Stimulated activated naive B cell treated with anti-CD40 and anti-IgM and Interleukin-4, amounts not matched to agents 10 μg/mL and 1 μg/mL and 100 μg/mL, for 72 hours (primary cell): ENCODE results near the gene TTC33.
A peak's percentile ranks its signal among the peaks of the same experiment; 100 is the strongest.
"Not testable (repeated sequence)": the region's sequence is repeated elsewhere in the genome, so short reads cannot be mapped to it uniquely, and the experiment has no call there.

Source experiments
- ATAC-seq, 2 donors: fragments of 150-1000 bp; cut with Tn5 transposase; replicated peaks; 2 replicates each; pipeline ENCODE4 v1.10.0; 2021; ENCODE audit warnings: moderate library complexity in 1 of 2
- DNase-seq: peaks from one replicate; pipeline ENCODE4 v3.0.0; 2021
- H3K27ac Mint-ChIP-seq: one replicate; pipeline ENCODE4 v1.8.0; 2022; ENCODE audit warnings: mild to moderate bottlenecking, mixed read lengths
- H3K27me3 Mint-ChIP-seq, 2 donors: one replicate each; pipeline ENCODE4 v1.8.0; 2022; ENCODE audit warnings: mixed read lengths in 2 of 2
- H3K36me3 Mint-ChIP-seq, 2 donors: one replicate each; pipeline ENCODE4 v1.8.0; 2022; ENCODE audit warnings: mixed read lengths in 2 of 2, mild to moderate bottlenecking in 1 of 2
- H3K4me1 Mint-ChIP-seq, 2 donors: one replicate each; pipeline ENCODE4 v1.8.0; 2022; ENCODE audit warnings: mixed read lengths in 2 of 2, mild to moderate bottlenecking in 1 of 2
- H3K4me3 Mint-ChIP-seq, 2 donors: one replicate each; pipeline ENCODE4 v1.8.0; 2022; ENCODE audit warnings: mild to moderate bottlenecking in 2 of 2, mixed read lengths in 2 of 2, moderate library complexity in 1 of 2
- H3K9me3 Mint-ChIP-seq, 2 donors: one replicate each; pipeline ENCODE4 v1.8.0; 2022; ENCODE audit warnings: mixed read lengths in 2 of 2, mild to moderate bottlenecking in 1 of 2

Gene TTC33

DNA sequence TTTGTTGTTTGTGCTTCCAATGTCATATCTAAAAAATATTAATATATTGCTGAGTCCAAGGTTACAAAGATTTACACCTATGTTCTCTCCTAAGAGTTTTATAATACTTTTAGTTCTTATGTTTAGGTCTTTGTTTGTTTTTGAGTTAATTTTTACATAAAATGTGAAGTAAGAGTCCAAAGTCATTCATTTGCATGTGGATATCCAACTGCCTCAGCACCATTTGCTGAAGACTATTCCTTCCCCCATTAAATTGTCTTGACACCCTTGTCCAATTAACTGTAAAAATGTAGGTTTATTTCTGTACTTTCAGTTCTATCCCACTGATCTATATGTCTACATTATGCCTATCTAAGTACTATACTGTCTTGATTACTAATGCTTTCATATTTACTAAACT, 35.7 kb downstream of the TTC33 start:
- H3K27me3 Mint-ChIP-seq, result no peaks in the 10 kb centered on the region
- H3K27ac Mint-ChIP-seq, result no peak overlapping the region
- ATAC-seq, result no peak
- DNase-seq, result no peak
- peaks cover 2 to 6% of the 10 kb centered on the region in 2 donors for H3K4me1 Mint-ChIP-seq
- H3K36me3 Mint-ChIP-seq, result peaks cover 24 to 43% of the 10 kb centered on the region in 2 donors
- no peak overlapping the region for H3K4me3 Mint-ChIP-seq
- peaks cover 5 to 8% of the 10 kb centered on the region in 2 donors for H3K9me3 Mint-ChIP-seq

DNA sequence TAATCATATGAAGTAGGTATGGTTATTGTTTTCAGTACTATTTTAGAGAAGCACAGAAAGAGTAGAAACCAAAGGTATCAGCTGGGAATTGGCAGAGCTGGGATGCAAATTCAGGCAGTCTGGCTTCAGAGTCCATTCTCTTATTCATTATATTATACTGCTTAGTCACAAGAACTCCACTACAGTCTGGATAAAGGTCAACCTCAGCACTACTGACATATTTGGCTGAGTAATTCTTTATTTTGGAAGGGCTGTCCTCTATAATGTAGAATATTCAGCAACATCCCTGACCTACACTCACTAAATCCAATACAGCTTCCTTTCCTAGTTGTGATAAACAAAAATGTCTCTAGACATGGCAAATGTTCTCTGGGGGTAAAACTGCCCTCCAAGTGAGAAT, 38.5 kb downstream of the TTC33 start:
- peaks cover 18 to 38% of the 10 kb centered on the region in 2 donors for H3K36me3 Mint-ChIP-seq
- ATAC-seq, result no peak
- peaks cover 2 to 6% of the 10 kb centered on the region in 2 donors for H3K4me1 Mint-ChIP-seq
- H3K27me3 Mint-ChIP-seq, result no peaks in the 10 kb centered on the region
- H3K4me3 Mint-ChIP-seq, result no peak overlapping the region
- peaks cover 5 to 8% of the 10 kb centered on the region in 2 donors for H3K9me3 Mint-ChIP-seq
- DNase-seq, result no peak
- no peak overlapping the region for H3K27ac Mint-ChIP-seq

DNA sequence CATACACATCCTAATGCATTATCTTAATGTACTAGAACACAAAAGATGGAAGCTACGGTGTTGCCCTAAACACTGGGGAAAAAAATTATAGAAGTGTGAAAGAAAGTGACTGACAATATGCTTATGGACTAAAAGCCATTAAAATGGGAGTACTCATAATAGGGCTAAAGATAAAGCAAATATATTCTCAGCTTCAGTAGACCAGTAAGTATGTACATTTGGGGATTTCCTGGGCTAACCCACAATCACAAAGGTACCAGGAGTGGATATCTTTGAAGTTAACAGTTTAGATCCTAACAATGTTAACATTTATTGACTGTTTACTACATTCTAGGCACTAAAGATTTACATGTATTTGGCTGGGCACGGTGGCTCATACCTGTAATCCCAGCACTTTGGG, 39.2 kb downstream of the TTC33 start:
- DNase-seq, result no peak
- peaks cover 5 to 7% of the 10 kb centered on the region in 2 donors for H3K9me3 Mint-ChIP-seq
- H3K27me3 Mint-ChIP-seq, result no peaks in the 10 kb centered on the region
- ATAC-seq, result no peak
- H3K36me3 Mint-ChIP-seq, result peaks cover 16 to 34% of the 10 kb centered on the region in 2 donors
- H3K4me1 Mint-ChIP-seq, result peaks cover 2 to 6% of the 10 kb centered on the region in 2 donors
- H3K27ac Mint-ChIP-seq, result no peak overlapping the region
- no peak overlapping the region for H3K4me3 Mint-ChIP-seq

DNA sequence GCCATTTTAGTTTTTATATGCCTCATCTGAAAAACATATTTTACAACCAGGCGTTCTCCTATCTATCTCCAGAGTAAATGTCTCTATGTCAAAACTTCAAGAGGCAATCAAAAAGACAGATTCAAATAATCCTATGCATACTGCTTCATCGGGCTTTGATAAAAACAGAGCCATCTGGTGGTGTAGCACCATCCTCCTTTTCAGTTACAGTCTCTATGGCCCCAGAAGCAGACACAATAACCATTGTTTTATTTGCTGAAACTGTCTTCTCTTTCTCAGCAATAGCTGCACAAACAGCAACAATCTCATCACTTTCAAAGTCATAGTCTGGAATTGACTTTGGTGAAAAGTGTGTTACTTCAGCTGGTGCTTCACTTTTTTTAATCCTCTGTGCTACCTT, 39.8 kb downstream of the TTC33 start:
- no peak overlapping the region for H3K27ac Mint-ChIP-seq
- no peak overlapping the region for H3K4me3 Mint-ChIP-seq
- H3K27me3 Mint-ChIP-seq, result no peaks in the 10 kb centered on the region
- H3K36me3 Mint-ChIP-seq, result peaks cover 10 to 28% of the 10 kb centered on the region in 2 donors
- H3K4me1 Mint-ChIP-seq, result peaks cover 2 to 6% of the 10 kb centered on the region in 2 donors
- DNase-seq, result no peak
- ATAC-seq, result no peak
- H3K9me3 Mint-ChIP-seq, result peaks cover 1% of the 10 kb centered on the region in 2 donors

DNA sequence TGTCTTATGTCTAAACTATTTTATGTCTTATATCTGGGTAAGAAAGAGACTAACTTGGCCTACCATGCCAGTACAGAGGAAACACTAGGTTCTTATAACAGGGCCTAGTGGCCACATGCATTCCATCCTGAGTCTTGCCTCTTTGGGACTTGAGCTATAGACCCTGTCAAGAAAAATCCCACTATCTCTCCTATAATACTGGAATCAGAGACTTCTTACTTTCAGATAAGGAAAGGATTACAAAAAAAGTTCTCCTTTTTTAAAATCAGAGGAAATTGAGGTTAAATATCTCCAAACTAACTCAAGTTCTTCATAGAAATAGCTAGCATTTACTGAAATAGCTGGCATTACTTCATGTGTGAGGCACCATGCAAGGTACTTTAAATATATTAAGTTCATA, 41.8 kb downstream of the TTC33 start:
- Mint-ChIP-seq H3K4me1 (peaks cover 3 to 6% of the 10 kb centered on the region in 2 donors), H3K36me3 (peaks cover 18 to 27% of the 10 kb centered on the region in 2 donors), H3K9me3 (peaks cover 3% of the 10 kb centered on the region in 2 donors), H3K27ac (no peak overlapping the region), H3K4me3 (no peak overlapping the region), H3K27me3 (no peaks in the 10 kb centered on the region)
- DNase-seq (no peak), ATAC-seq (no peak)

DNA sequence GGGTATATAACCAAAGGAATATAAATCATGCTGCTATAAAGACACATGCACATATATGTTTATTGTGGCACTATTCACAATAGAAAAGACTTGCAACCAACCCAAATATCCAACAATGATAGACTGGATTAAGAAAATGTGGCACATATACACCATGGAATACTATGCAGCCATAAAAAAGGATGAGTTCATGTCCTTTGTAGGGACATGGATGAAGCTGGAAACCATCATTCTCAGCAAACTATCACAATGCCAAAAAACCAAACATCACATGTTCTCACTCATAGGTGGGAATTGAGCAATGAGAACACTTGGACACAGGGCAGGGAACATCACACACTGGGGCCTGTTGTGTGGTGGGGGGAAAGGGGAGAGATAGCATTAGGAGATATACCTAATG, 45.2 kb downstream of the TTC33 start:
- H3K36me3 Mint-ChIP-seq, result peaks cover 27 to 43% of the 10 kb centered on the region in 2 donors
- not testable (repeated sequence) for DNase-seq, H3K4me1 Mint-ChIP-seq, H3K27me3 Mint-ChIP-seq, ATAC-seq, H3K27ac Mint-ChIP-seq, H3K9me3 Mint-ChIP-seq, H3K4me3 Mint-ChIP-seq

DNA sequence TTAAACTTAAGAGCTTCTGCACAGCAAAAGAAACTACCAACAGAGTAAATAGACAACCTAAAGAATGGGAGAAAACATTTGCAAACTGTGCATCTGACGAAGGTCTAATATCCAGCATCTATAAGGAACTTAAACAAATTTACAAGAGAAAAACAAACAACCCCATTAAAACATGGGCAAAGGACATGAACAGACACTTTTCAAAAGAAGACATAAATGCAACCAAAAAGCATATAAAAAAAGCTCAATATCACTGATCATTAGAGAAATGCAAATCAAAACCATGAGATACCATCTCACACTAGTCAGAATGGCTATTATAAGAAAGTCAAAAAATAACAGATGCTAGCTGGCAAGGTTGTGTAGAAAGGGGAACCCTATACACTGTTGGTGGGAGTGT, 50.3 kb downstream of the TTC33 start:
- not testable (repeated sequence) for H3K27me3 Mint-ChIP-seq, H3K4me3 Mint-ChIP-seq, ATAC-seq, H3K27ac Mint-ChIP-seq, H3K4me1 Mint-ChIP-seq, DNase-seq
- Mint-ChIP-seq H3K9me3 (peaks cover 34 to 43% of the 10 kb centered on the region in 2 donors), H3K36me3 (peaks cover 66 to 86% of the 10 kb centered on the region in 2 donors)

DNA sequence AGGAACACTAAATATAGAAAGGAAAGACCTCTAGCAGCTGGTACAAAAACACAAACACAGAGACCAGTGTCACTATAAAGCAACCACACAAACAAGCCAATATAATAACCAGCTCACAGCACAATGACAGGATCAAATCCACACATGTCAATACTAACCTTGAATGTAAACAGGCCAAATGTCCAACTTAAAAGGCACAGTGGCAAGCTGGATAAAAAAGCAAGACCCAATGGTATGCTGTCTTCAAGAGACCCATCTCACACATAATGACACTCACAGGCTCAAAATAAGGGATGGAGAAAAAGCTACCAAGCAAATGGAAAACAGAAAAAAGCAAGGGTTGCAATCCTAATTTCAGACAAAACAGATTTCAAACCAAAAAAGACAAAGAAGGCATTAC, 53.7 kb downstream of the TTC33 start:
- not testable (repeated sequence) for H3K4me3 Mint-ChIP-seq, H3K4me1 Mint-ChIP-seq, H3K27me3 Mint-ChIP-seq, DNase-seq, H3K27ac Mint-ChIP-seq, ATAC-seq
- peaks cover 55 to 76% of the 10 kb centered on the region in 2 donors for H3K36me3 Mint-ChIP-seq
- H3K9me3 Mint-ChIP-seq, result peaks cover 31 to 40% of the 10 kb centered on the region in 2 donors

DNA sequence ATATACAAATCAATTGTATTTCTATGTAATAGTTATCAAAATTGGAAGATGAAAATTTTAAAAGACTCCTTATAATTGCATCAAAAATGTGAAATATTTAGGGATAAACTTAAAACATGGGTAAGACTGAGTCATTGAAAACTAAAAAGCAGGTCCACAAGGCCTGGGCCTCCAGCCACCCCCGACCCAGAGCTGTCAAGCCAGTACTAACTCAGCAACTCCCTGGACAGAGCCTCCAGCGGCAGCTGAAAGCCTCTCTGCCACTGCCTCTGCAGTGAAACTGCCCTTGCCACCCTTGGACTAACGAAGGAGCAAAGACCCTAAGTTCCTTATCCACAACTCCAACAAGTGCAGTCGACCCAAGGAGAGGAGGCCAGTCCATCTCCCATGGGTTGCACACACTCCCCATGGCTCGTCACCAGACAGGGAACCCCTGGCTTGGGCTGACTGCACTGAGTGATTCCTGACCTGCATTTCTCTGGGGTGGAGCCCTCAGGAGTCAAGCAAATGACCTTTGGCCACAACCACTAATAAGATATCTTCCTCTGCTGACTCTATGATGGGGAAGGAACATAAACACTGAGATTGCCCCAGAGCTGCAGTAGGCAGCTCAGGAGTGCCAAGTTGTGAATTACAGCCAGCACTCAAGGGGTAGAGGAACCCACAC, 55.5 kb downstream of the TTC33 start:
- ATAC-seq, result no peak
- no peak for DNase-seq
- Mint-ChIP-seq H3K9me3 (peaks cover 28 to 37% of the 10 kb centered on the region in 2 donors), H3K27me3 (no peaks in the 10 kb centered on the region), H3K4me1 (peaks cover 0 to 6% of the 10 kb centered on the region in 2 donors), H3K27ac (no peak overlapping the region), H3K36me3 (peaks cover 64 to 76% of the 10 kb centered on the region in 2 donors), H3K4me3 (no peak overlapping the region)

DNA sequence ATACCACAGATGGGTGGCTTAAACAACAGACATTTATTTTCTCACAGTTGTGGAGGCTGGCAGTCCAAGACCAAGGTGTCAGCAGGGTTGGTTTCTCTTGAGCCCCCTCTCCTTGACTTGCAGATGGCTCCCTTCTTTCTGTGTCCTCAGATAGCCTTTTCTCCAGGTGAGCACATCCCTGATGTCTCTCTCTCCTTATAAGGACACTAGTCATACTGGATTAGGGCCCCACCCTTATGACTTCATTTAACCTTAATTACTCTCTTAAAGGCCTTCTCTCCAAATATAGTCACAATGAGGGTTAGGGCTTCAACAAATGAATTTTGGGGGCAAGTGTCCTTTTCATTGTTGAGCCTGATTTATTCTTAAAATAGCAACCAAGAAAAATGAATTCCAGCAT, 61.3 kb downstream of the TTC33 start:
- no peak overlapping the region for H3K4me3 Mint-ChIP-seq
- no peak for DNase-seq
- H3K36me3 Mint-ChIP-seq, result peaks cover 45 to 68% of the 10 kb centered on the region in 2 donors
- no peaks in the 10 kb centered on the region for H3K9me3 Mint-ChIP-seq
- H3K27me3 Mint-ChIP-seq, result no peaks in the 10 kb centered on the region
- no peak for ATAC-seq
- H3K27ac Mint-ChIP-seq, result no peak overlapping the region
- peaks cover 8 to 27% of the 10 kb centered on the region in 2 donors for H3K4me1 Mint-ChIP-seq

DNA sequence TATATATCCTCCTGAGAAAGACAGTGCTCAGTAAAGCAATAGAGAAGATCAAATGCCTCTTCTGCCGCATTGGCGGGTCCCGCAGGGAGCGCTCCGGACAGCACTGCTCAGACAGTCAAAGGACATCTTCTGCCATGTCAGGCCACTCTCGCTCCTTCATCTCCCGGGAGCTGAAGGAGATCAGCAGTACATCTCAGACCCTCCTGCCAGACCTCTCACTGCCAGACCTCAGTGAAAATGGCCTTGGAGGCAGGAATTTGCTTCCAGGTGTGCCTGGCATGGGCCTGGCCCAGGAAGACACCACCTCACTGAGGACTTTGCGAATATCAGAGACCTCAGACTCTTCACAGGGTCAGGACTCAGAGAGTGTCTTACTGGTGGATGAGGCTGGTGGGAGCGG, 63.9 kb downstream of the TTC33 start:
- H3K9me3 Mint-ChIP-seq, result no peaks in the 10 kb centered on the region
- peaks cover 54 to 74% of the 10 kb centered on the region in 2 donors for H3K36me3 Mint-ChIP-seq
- H3K27ac Mint-ChIP-seq, result peak overlapping the region; percentile 62
- no peak for ATAC-seq
- no peak overlapping the region for H3K4me3 Mint-ChIP-seq
- peaks cover 20 to 51% of the 10 kb centered on the region in 2 donors for H3K4me1 Mint-ChIP-seq
- no peaks in the 10 kb centered on the region for H3K27me3 Mint-ChIP-seq
- DNase-seq, result no peak

DNA sequence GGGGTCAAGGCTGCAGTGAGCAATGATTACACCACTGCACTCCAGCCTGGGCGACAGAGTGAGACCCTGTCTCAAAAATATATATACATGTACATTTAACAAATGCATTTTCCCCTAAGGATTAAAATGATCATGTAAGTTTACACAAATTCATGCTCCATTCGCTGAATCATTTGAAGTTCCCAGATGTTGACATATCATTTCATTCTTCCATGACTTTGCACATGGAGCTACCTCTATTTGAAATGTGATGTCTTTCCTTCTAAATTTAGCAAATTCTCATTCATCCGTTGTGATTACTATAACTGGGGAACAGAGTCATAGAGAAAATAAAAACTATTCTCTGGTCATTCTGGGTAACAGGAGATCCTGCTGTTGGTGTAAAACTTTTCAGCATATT, 65.5 kb downstream of the TTC33 start:
- Mint-ChIP-seq H3K27ac (peak overlapping the region; percentile 5), H3K9me3 (no peaks in the 10 kb centered on the region), H3K36me3 (peaks cover 39 to 74% of the 10 kb centered on the region in 2 donors), H3K4me1 (peaks cover 24 to 58% of the 10 kb centered on the region in 2 donors), H3K4me3 (no peak overlapping the region), H3K27me3 (no peaks in the 10 kb centered on the region)
- ATAC-seq, result no peak
- DNase-seq, result no peak

DNA sequence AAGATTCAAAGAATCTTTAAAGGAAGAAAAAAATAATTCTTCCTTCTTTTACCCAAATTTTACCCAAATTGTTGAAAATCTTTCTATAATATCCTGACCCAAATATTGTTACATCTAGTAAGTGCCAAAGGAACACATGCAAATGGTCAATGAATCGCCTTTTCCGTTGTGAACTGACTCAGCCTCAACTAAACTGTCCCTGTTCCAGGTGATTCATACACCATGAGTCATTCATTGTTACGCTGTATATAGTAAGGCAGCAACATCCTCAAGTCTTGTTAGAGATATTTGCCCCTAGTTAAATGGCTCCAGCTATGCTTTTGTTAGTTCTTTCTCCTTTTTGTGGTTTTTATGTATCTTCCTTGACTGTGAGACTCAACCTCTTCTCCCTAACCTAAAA, 66.3 kb downstream of the TTC33 start:
- Mint-ChIP-seq H3K27ac (peak overlapping the region; percentile 67), H3K27me3 (no peaks in the 10 kb centered on the region), H3K4me1 (peaks cover 24 to 67% of the 10 kb centered on the region in 2 donors), H3K36me3 (peaks cover 33 to 69% of the 10 kb centered on the region in 2 donors), H3K9me3 (no peaks in the 10 kb centered on the region), H3K4me3 (peak overlapping the region in 1 of 2 donors; percentile 53)
- no peak for DNase-seq
- ATAC-seq, result peak; percentile 81 to 85

DNA sequence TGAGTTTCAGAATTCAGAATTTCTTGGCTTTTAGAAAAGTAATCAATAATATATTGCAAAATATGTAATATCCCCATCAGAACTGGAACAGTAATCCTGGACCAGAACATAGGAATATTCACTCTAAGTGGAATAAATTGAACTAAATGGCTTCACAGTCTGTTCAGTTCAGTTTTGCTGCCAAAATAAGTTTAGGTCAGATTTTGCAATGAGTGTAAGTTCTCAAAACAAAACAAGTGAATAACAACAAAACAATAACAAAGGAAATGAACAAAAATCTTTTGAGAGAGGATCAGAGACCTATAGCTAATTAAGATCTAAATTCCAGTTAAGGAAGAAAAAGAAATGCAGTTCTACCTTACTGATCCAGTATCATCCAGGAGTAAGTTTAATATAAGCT, 66.8 kb downstream of the TTC33 start:
- Mint-ChIP-seq H3K36me3 (peaks cover 30 to 69% of the 10 kb centered on the region in 2 donors), H3K9me3 (no peaks in the 10 kb centered on the region), H3K4me3 (no peak overlapping the region), H3K27ac (peak overlapping the region; percentile 71), H3K4me1 (peaks cover 25 to 71% of the 10 kb centered on the region in 2 donors), H3K27me3 (no peaks in the 10 kb centered on the region)
- no peak for DNase-seq
- no peak for ATAC-seq

DNA sequence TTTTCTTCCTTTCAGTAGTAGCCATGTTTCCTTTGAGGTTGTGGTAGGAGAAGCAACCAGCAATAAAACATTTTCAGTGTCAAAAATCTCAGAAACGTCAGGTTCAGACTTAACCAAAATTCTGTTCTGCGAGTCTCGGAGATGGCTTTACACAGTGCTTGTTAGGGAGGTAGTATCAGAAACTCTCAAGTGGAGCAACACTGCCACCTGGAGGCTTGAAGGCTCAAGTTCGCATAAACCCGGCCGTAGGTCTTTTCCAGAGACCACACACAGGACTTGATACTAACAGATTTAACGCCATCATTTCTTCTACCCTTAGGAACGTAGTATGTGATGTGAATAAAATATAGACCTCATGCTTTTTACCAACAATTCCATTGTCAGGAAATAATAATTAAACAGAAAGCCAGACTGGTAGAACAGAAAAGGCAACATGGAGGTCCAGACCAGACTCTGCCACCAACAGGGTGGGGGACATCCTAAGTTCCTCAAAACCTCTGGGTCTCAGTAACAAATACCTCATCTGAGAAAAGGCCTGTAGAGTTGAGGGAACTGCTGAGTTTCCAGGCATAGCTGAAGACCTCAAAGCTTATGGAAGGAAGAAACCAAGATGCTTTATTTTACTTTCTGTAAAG, 67.5 kb downstream of the TTC33 start:
- ATAC-seq, result peak; percentile 80 to 84
- DNase-seq, result peak; percentile 75
- H3K36me3 Mint-ChIP-seq, result peaks cover 34 to 72% of the 10 kb centered on the region in 2 donors
- no peaks in the 10 kb centered on the region for H3K9me3 Mint-ChIP-seq
- peaks cover 29 to 75% of the 10 kb centered on the region in 2 donors for H3K4me1 Mint-ChIP-seq
- H3K27ac Mint-ChIP-seq, result peak overlapping the region; percentile 71
- no peaks in the 10 kb centered on the region for H3K27me3 Mint-ChIP-seq
- H3K4me3 Mint-ChIP-seq, result peak overlapping the region; percentile 71 to 75
